ENCODE data around the gene NTHL1.

- no peak for TF ChIP-seq CTCF (IDR thresholded peaks at IDR 0.05)
- no peak for TF ChIP-seq POLR2AphosphoS5 (IDR thresholded peaks at IDR 0.05; ENCODE audit: low read depth, low read length)
- no peak for TF ChIP-seq TCF7L2 (IDR thresholded peaks at IDR 0.05; ENCODE audit: low read depth, low read length)
- no peak for TF ChIP-seq SIN3A (IDR thresholded peaks at IDR 0.05; ENCODE audit: borderline replicate concordance, insufficient read depth, low read depth, low read length)
Observed at GRCh38 chr16:2026461-2027023, 21.1 kb downstream of the NTHL1 start, which contains the start of gene NHERF2.
